Fibroblast of lung (primary cell): Measurements from ENCODE around the gene EXOC6B. TPM values are rescaled to one million over a fixed set of nuclear protein-coding genes. Genes with fewer than 3 reads are reported as not detected.

ENCODE experiments used
- DNase-seq, 2 donors: peaks; one replicate each; pipeline versions ENCODE4 v3.0.0 to v3.0.0-alpha.2; 2010; ENCODE audit warnings: low read depth in 2 of 2
- H2AFZ ChIP-seq: 2 replicates; pipeline ENCODE4 v1.5.1; 2012; ENCODE audit warnings: low read length, control low read depth, inconsistent platforms
- H3K27ac ChIP-seq: 2 replicates; pipeline ENCODE4 v1.5.1; 2011; ENCODE audit warnings: low read length, control low read depth; ENCODE audit not compliant: insufficient read depth
- H3K27me3 ChIP-seq: 2 replicates; pipeline ENCODE4 v1.5.1; 2011; ENCODE audit warnings: mild to moderate bottlenecking, low read length; ENCODE audit not compliant: control insufficient read depth, insufficient read depth
- H3K36me3 ChIP-seq: 2 replicates; pipeline ENCODE4 v1.5.1; 2011; ENCODE audit warnings: low read length; ENCODE audit not compliant: control insufficient read depth, insufficient read depth
- H3K4me1 ChIP-seq: 2 replicates; pipeline ENCODE4 v1.5.1; 2011; ENCODE audit warnings: low read length; ENCODE audit not compliant: control insufficient read depth, insufficient read depth; ENCODE audit errors: extremely low read depth
- H3K4me2 ChIP-seq: 2 replicates; pipeline ENCODE4 v1.5.1; 2011; ENCODE audit warnings: low read length, control low read depth; ENCODE audit not compliant: insufficient read depth; ENCODE audit errors: extremely low read depth
- H3K4me3 ChIP-seq, 4 experiments: fragments of 200-600 bp in 1 of 4; sonication (generic) in 1 of 4; replicated peaks in 1 of 4; 2 replicates each; pipeline ENCODE4 v1.5.1; 2011 to 2016; ENCODE audit warnings: low read length in 4 of 4, low read depth in 3 of 4, mild to moderate bottlenecking in 3 of 4, control low read depth in 2 of 4, inconsistent platforms in 1 of 4, mixed read lengths in 1 of 4; ENCODE audit not compliant: insufficient read depth in 1 of 4; ENCODE audit errors: control extremely low read depth in 1 of 4
- H3K79me2 ChIP-seq: 2 replicates; pipeline ENCODE4 v1.5.1; 2012; ENCODE audit warnings: mild to moderate bottlenecking, low read length, inconsistent platforms; ENCODE audit not compliant: control insufficient read depth, insufficient read depth
- H3K9ac ChIP-seq: 2 replicates; pipeline ENCODE4 v1.5.1; 2011; ENCODE audit warnings: mild to moderate bottlenecking, low read length, control low read depth; ENCODE audit not compliant: insufficient read depth
- H3K9me3 ChIP-seq: 2 replicates; pipeline ENCODE4 v1.5.1; 2012; ENCODE audit warnings: low read depth, low read length; ENCODE audit not compliant: control insufficient read depth, insufficient read depth
- H4K20me1 ChIP-seq: 2 replicates; pipeline ENCODE4 v1.5.1; 2011; ENCODE audit warnings: low read length; ENCODE audit not compliant: control insufficient read depth, insufficient read depth; ENCODE audit errors: extremely low read depth
- CTCF ChIP-seq, 2 donors: IDR thresholded peaks in 1 of 2; conservative IDR thresholded peaks in 1 of 2; 1 replicate in 1 of 2; 2 replicates in 1 of 2; pipeline ENCODE4 v1.5.1; 2011 to 2012; ENCODE audit warnings: low read length in 2 of 2, control low read depth in 1 of 2, inconsistent platforms in 1 of 2, low read depth in 1 of 2, mild to moderate bottlenecking in 1 of 2
- EZH2 ChIP-seq: IDR thresholded peaks from 2 replicates; pipeline ENCODE4 v1.5.1; 2012; ENCODE audit warnings: low read length, control low read depth, mild to moderate bottlenecking; ENCODE audit errors: missing control alignments
- polyA plus RNA-seq, 2 donors: library from polyadenylated mRNA; depleted of rRNA in 1 of 2; stranded (reverse) in 1 of 2; unstranded in 1 of 2; fragments of >200 nt; gene quantifications; 2 replicates each; pipeline ENCODE4 v1.2.1, GENCODE V29; 2011 to 2012; ENCODE audit warnings: missing spikeins in 1 of 2
- total RNA-seq: library from RNA; depleted of rRNA; stranded (reverse); fragments of >200 nt; gene quantifications from 2 replicates; pipeline ENCODE4 v1.2.1, GENCODE V29; 2014

EXOC6B gene
- total and polyA plus RNA-seq, 2 donors (not counting 1 experiment from before 2014, with no cell fraction given), result 26.3 to 36.5 TPM

GRCh38 chr2:72678024-72678423, 147.8 kb downstream of the EXOC6B start:
- Histone ChIP-seq H3K9me3 (no peaks in the 10 kb centered on the region), H3K36me3 (no peaks in the 10 kb centered on the region), H3K4me2 (no peak overlapping the region), H3K4me3 (no peak overlapping the region), H3K9ac (no peak overlapping the region), H3K27ac (no peak overlapping the region), H3K4me1 (no peaks in the 10 kb centered on the region), H3K79me2 (no peaks in the 10 kb centered on the region), H4K20me1 (no peaks in the 10 kb centered on the region), H2AFZ (no peak overlapping the region), H3K27me3 (no peaks in the 10 kb centered on the region)
- no peak for TF ChIP-seq EZH2
- no peak for DNase-seq

GRCh38 chr2:72676341-72677025, 149.3 kb downstream of the EXOC6B start:
- no peak overlapping the region for H3K27ac ChIP-seq
- H3K4me2 ChIP-seq, result no peak overlapping the region

GRCh38 chr2:72674982-72675915, 150.6 kb downstream of the EXOC6B start:
- Histone ChIP-seq H3K27ac (no peak overlapping the region), H3K4me1 (no peaks in the 10 kb centered on the region), H4K20me1 (no peaks in the 10 kb centered on the region), H2AFZ (no peak overlapping the region), H3K36me3 (no peaks in the 10 kb centered on the region), H3K9me3 (no peaks in the 10 kb centered on the region), H3K4me2 (no peak overlapping the region), H3K4me3 (no peak overlapping the region), H3K27me3 (no peaks in the 10 kb centered on the region), H3K9ac (no peak overlapping the region), H3K79me2 (no peaks in the 10 kb centered on the region)
- no peak for DNase-seq
- TF ChIP-seq EZH2 (no peak), CTCF (conservative IDR thresholded peaks at IDR 0.05 in 1 of 2, IDR thresholded peaks at IDR 0.05 in 1 of 2; ENCODE audit: low read depth in 1 of 2, low read length in 2 of 2) (no peak)

More at GRCh38 chr2:72676341-72677025, 149.3 kb downstream of the EXOC6B start:
- Histone ChIP-seq H3K4me3 (no peak overlapping the region), H3K79me2 (no peaks in the 10 kb centered on the region), H3K27me3 (no peaks in the 10 kb centered on the region), H3K4me1 (no peaks in the 10 kb centered on the region), H2AFZ (no peak overlapping the region), H3K9me3 (no peaks in the 10 kb centered on the region), H3K36me3 (no peaks in the 10 kb centered on the region), H3K9ac (no peak overlapping the region), H4K20me1 (no peaks in the 10 kb centered on the region)
- TF ChIP-seq EZH2, result no peak
- no peak for TF ChIP-seq CTCF (conservative IDR thresholded peaks at IDR 0.05 in 1 of 2, IDR thresholded peaks at IDR 0.05 in 1 of 2; ENCODE audit: low read depth in 1 of 2, low read length in 2 of 2)
- DNase-seq, result peak in 1 of 2 donors; percentile 60
